Endodermal cell (in vitro differentiated cells): ENCODE results near the gene LONRF2. TPM values are rescaled to one million over a fixed set of nuclear protein-coding genes. Genes with fewer than 3 reads are reported as not detected.

Experiments used
- DNase-seq: peaks from one replicate; pipeline ENCODE4 v3.0.0-alpha.2; 2017
- H3K27ac ChIP-seq: 2 replicates; pipeline ENCODE4 v1.5.1; 2013; ENCODE audit warnings: mild to moderate bottlenecking, low read depth, low read length, moderate library complexity
- H3K27me3 ChIP-seq: 2 replicates; pipeline ENCODE4 v1.6.1; 2013; ENCODE audit warnings: mild to moderate bottlenecking, low read length, moderate library complexity; ENCODE audit not compliant: insufficient read depth, control insufficient read depth, poor library complexity, severe bottlenecking
- H3K36me3 ChIP-seq: 2 replicates; pipeline ENCODE4 v1.7.0; 2013; ENCODE audit warnings: mild to moderate bottlenecking, low read length, moderate library complexity; ENCODE audit not compliant: control insufficient read depth, insufficient read depth
- H3K4me1 ChIP-seq: one replicate; pipeline ENCODE4 v1.7.0; 2013; ENCODE audit warnings: low read length; ENCODE audit not compliant: control insufficient read depth, insufficient read depth
- H3K4me3 ChIP-seq: 2 replicates; pipeline ENCODE4 v1.5.1; 2013; ENCODE audit warnings: mild to moderate bottlenecking, low read length, moderate library complexity
- H3K9ac ChIP-seq: 2 replicates; pipeline ENCODE4 v1.6.1; 2013; ENCODE audit warnings: mild to moderate bottlenecking, low read length, moderate library complexity; ENCODE audit not compliant: poor library complexity, severe bottlenecking; ENCODE audit errors: extremely low read depth
- H3K9me3 ChIP-seq: 2 replicates; pipeline ENCODE4 v1.6.1; 2013; ENCODE audit warnings: mild to moderate bottlenecking, low read length, moderate library complexity; ENCODE audit not compliant: control insufficient read depth
- H3K27ac Mint-ChIP-seq: 2 replicates; pipeline ENCODE4 v1.8.0; 2020; ENCODE audit warnings: mixed read lengths
- H3K27me3 Mint-ChIP-seq: 2 replicates; pipeline ENCODE4 v1.8.0; 2021; ENCODE audit warnings: mild to moderate bottlenecking, mixed read lengths; ENCODE audit not compliant: insufficient read depth
- H3K36me3 Mint-ChIP-seq: 2 replicates; pipeline ENCODE4 v1.8.0; 2020; ENCODE audit warnings: low read depth, mixed read lengths
- H3K4me1 Mint-ChIP-seq: 2 replicates; pipeline ENCODE4 v1.8.0; 2020; ENCODE audit warnings: mixed read lengths
- H3K4me3 Mint-ChIP-seq: 2 replicates; pipeline ENCODE4 v1.8.0; 2020; ENCODE audit warnings: mild to moderate bottlenecking, moderate library complexity, mixed read lengths
- H3K9me3 Mint-ChIP-seq: 2 replicates; pipeline ENCODE4 v1.8.0; 2020; ENCODE audit warnings: mild to moderate bottlenecking, mixed read lengths
- WGBS, 2 experiments: methylation state at CpG; one replicate each; pipeline versions ENCODE4 v1.1.5 to v1.1.7; 2013; ENCODE audit warnings: missing lambda C conversion rate in 2 of 2, mixed read lengths in 1 of 2; ENCODE audit not compliant: insufficient coverage in 1 of 2, insufficient read length in 1 of 2; 5-methylcytosine and 5-hydroxymethylcytosine counted together
- total RNA-seq, 2 donors: library from RNA; stranded (reverse); fragmentation: NEBNext Ultra II Directional in 1 of 2; extraction: Animal tissue kit (Norgen Biotek cat#: 25700) in 1 of 2; gene quantifications; 2 replicates in 1 of 2; 3 replicates in 1 of 2; pipeline ENCODE4 v1.2.1, GENCODE V29; 2021
- TF ChIP-seq, protein P1 (sequence below): fragments of 200-600 bp; sonication (generic); conservative IDR thresholded peaks from 2 replicates; pipeline ENCODE4 v1.5.0; 2021; ENCODE audit warnings: antibody characterized with exemption, mild to moderate bottlenecking

The LONRF2 gene
- total RNA-seq, 2 donors from 2014 or later = 0.40 to 0.71 TPM

GRCh38 chr2:100241236-100241635, 81.1 kb downstream of the LONRF2 start:
- Histone ChIP-seq H3K36me3 (no peaks in the 10 kb centered on the region), H3K27me3 (peaks cover 65% of the 10 kb centered on the region), H3K4me3 (no peak overlapping the region), H3K9ac (no peak overlapping the region), H3K27ac (no peak overlapping the region), H3K4me1 (peaks cover 24% of the 10 kb centered on the region), H3K9me3 (no peaks in the 10 kb centered on the region)
- Mint-ChIP-seq H3K36me3 (no peaks in the 10 kb centered on the region), H3K9me3 (no peaks in the 10 kb centered on the region), H3K4me3 (no peak overlapping the region), H3K4me1 (peaks cover 29% of the 10 kb centered on the region), H3K27ac (no peak overlapping the region), H3K27me3 (peaks cover 58% of the 10 kb centered on the region)
- WGBS, 2 experiments = 91 to 97% methylated on average over 5 to 6 of the region's 6 CpGs
- no peak for DNase-seq
- TF ChIP-seq, protein P1, sequence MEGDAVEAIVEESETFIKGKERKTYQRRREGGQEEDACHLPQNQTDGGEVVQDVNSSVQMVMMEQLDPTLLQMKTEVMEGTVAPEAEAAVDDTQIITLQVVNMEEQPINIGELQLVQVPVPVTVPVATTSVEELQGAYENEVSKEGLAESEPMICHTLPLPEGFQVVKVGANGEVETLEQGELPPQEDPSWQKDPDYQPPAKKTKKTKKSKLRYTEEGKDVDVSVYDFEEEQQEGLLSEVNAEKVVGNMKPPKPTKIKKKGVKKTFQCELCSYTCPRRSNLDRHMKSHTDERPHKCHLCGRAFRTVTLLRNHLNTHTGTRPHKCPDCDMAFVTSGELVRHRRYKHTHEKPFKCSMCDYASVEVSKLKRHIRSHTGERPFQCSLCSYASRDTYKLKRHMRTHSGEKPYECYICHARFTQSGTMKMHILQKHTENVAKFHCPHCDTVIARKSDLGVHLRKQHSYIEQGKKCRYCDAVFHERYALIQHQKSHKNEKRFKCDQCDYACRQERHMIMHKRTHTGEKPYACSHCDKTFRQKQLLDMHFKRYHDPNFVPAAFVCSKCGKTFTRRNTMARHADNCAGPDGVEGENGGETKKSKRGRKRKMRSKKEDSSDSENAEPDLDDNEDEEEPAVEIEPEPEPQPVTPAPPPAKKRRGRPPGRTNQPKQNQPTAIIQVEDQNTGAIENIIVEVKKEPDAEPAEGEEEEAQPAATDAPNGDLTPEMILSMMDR = no peak

- H3K4me3 Mint-ChIP-seq = no peak overlapping the region
- H3K9me3 ChIP-seq = no peaks in the 10 kb centered on the region
- 94% methylated on average over 10 of the region's 10 CpGs; no CpG with 5 or more reads in 1 of the 2 experiments for WGBS, 2 experiments
Measured at GRCh38 chr2:100240386-100240785, 81.9 kb downstream of the LONRF2 start.

DNA sequence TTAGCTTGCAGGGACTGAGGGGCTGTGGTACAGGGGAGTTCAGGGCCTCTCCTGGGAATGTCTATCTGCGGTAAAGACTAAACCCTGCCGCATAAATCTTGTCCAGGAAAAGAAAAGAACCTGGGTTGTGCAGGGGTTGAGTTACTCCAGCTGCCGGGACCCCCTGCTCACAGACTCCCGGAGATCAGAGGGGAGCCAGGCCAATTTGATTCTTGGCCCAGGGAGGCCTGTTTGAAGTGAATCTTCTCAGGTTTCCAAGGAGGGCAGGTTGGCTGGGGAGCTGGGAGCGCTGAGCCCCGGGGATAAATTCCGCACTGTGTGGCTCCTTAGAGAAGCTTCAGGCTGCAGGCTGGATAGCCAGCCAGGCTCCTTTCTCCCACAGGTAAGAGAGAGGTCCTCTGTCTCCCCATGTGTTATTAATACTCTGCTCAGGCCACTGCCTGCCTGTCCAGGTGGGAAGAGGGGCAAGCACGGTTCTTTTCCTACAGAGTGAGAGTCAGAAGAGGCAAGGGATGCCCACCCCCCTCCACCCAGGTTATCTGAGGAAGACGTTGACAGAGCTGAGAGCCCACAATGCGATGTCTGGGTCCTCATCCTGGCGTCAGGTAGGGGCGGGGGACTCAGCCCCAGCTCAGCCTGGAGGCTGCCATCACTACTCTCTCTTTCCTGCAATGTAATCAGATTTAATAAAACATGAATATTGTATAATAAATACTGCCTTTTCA, 82.7 kb downstream of the LONRF2 start:
- DNase-seq = no peak
- Histone ChIP-seq H3K9me3 (no peaks in the 10 kb centered on the region), H3K4me1 (peaks cover 24% of the 10 kb centered on the region), H3K27ac (no peak overlapping the region), H3K36me3 (no peaks in the 10 kb centered on the region), H3K9ac (no peak overlapping the region), H3K27me3 (peaks cover 69% of the 10 kb centered on the region), H3K4me3 (peak overlapping the region; percentile 30)
- H3K9me3 Mint-ChIP-seq = no peaks in the 10 kb centered on the region
- H3K4me3 Mint-ChIP-seq = no peak overlapping the region
- H3K4me1 Mint-ChIP-seq = peaks cover 35% of the 10 kb centered on the region
- WGBS, 2 experiments = 53 to 66% methylated on average over 7 to 12 of the region's 12 CpGs
- TF ChIP-seq, protein P1 = no peak
- no peak overlapping the region for H3K27ac Mint-ChIP-seq
- no peaks in the 10 kb centered on the region for H3K36me3 Mint-ChIP-seq
- peaks cover 66% of the 10 kb centered on the region for H3K27me3 Mint-ChIP-seq

More at GRCh38 chr2:100240386-100240785, 81.9 kb downstream of the LONRF2 start:
- H3K27ac Mint-ChIP-seq = no peak overlapping the region
- Histone ChIP-seq H3K27ac (no peak overlapping the region), H3K36me3 (no peaks in the 10 kb centered on the region), H3K4me3 (no peak overlapping the region), H3K27me3 (peaks cover 69% of the 10 kb centered on the region), H3K4me1 (peaks cover 24% of the 10 kb centered on the region), H3K9ac (no peak overlapping the region)
- peaks cover 65% of the 10 kb centered on the region for H3K27me3 Mint-ChIP-seq
- no peak for DNase-seq
- TF ChIP-seq, protein P1 = no peak
- peaks cover 28% of the 10 kb centered on the region for H3K4me1 Mint-ChIP-seq
- no peaks in the 10 kb centered on the region for H3K36me3 Mint-ChIP-seq
- no peaks in the 10 kb centered on the region for H3K9me3 Mint-ChIP-seq
